Liver (tissue), 9 donors: Measurements from ENCODE around the gene TMEM270. TPM values are rescaled to one million over a fixed set of nuclear protein-coding genes. Genes with fewer than 3 reads are reported as not detected.

ENCODE experiments used
- DNase-seq: peaks from one replicate; pipeline ENCODE4 v3.0.0-alpha.2; 2017; ENCODE audit warnings: low spot score
- H3K27ac ChIP-seq, 2 donors: one replicate each; pipeline ENCODE4 v1.7.0; 2013; ENCODE audit warnings: inconsistent platforms in 2 of 2, low read length in 2 of 2, control low read depth in 1 of 2, low read depth in 1 of 2, mild to moderate bottlenecking in 1 of 2
- H3K27me3 ChIP-seq, 4 donors: one replicate each; pipeline versions ENCODE4 v1.6.1 to v1.7.0; 2013; ENCODE audit warnings: low read length in 3 of 4, inconsistent platforms in 1 of 4, mild to moderate bottlenecking in 1 of 4, moderate library complexity in 1 of 4; ENCODE audit not compliant: control insufficient read depth in 4 of 4, insufficient read depth in 4 of 4
- H3K36me3 ChIP-seq, 4 donors: one replicate each; pipeline versions ENCODE4 v1.6.1 to v1.7.0; 2013; ENCODE audit warnings: low read length in 3 of 4, mild to moderate bottlenecking in 3 of 4, low read depth in 1 of 4, moderate library complexity in 1 of 4; ENCODE audit not compliant: control insufficient read depth in 4 of 4, insufficient read depth in 3 of 4
- H3K4me1 ChIP-seq, 4 donors: one replicate each; pipeline versions ENCODE4 v1.6.1 to v1.7.0; 2013; ENCODE audit warnings: low read length in 3 of 4, mild to moderate bottlenecking in 3 of 4, moderate library complexity in 1 of 4; ENCODE audit not compliant: control insufficient read depth in 4 of 4, insufficient read depth in 4 of 4
- H3K4me3 ChIP-seq, 3 donors: one replicate each; pipeline versions ENCODE4 v1.6.1 to v1.7.0; 2013; ENCODE audit warnings: low read length in 3 of 3, control low read depth in 1 of 3, low read depth in 1 of 3, mild to moderate bottlenecking in 1 of 3
- H3K9ac ChIP-seq, 2 donors: one replicate each; pipeline ENCODE4 v1.7.0; 2013; ENCODE audit warnings: low read length in 2 of 2, mild to moderate bottlenecking in 2 of 2, moderate library complexity in 2 of 2, control low read depth in 1 of 2, low read depth in 1 of 2
- H3K9me3 ChIP-seq, 4 donors: one replicate each; pipeline versions ENCODE4 v1.6.1 to v1.7.0; 2013; ENCODE audit warnings: low read length in 3 of 4; ENCODE audit not compliant: control insufficient read depth in 4 of 4
- ATF3 ChIP-seq: IDR thresholded peaks from 2 replicates; pipeline ENCODE4 v1.6.1; 2016; ENCODE audit warnings: antibody characterized with exemption
- FOXA1 ChIP-seq: IDR thresholded peaks from 2 replicates; pipeline ENCODE4 v1.6.1; 2016; ENCODE audit warnings: antibody characterized with exemption
- FOXA2 ChIP-seq: IDR thresholded peaks from 2 replicates; pipeline ENCODE4 v1.6.1; 2016; ENCODE audit warnings: antibody characterized with exemption
- GABPA ChIP-seq, 2 donors: IDR thresholded peaks in 1 of 2; conservative IDR thresholded peaks in 1 of 2; 2 replicates each; pipeline ENCODE4 v1.6.1; 2016; ENCODE audit warnings: antibody characterized with exemption in 2 of 2, mild to moderate bottlenecking in 1 of 2, moderate library complexity in 1 of 2
- HNF4A ChIP-seq, 2 donors: conservative IDR thresholded peaks; 2 replicates each; pipeline ENCODE4 v1.6.1; 2016; ENCODE audit warnings: antibody characterized with exemption in 2 of 2, mild to moderate bottlenecking in 2 of 2
- JUND ChIP-seq, 2 donors: IDR thresholded peaks; 2 replicates each; pipeline ENCODE4 v1.6.1; 2016; ENCODE audit warnings: antibody characterized with exemption in 2 of 2
- NR2F2 ChIP-seq: IDR thresholded peaks from 2 replicates; pipeline ENCODE4 v1.6.1; 2016; ENCODE audit warnings: antibody characterized with exemption
- RAD21 ChIP-seq, 2 donors: IDR thresholded peaks; 2 replicates each; pipeline ENCODE4 v1.6.1; 2016; ENCODE audit warnings: antibody characterized with exemption in 2 of 2, mild to moderate bottlenecking in 2 of 2
- REST ChIP-seq: IDR thresholded peaks from 2 replicates; pipeline ENCODE4 v1.6.1; 2016; ENCODE audit warnings: antibody characterized with exemption, mild to moderate bottlenecking
- SP1 ChIP-seq: IDR thresholded peaks from 2 replicates; pipeline ENCODE4 v1.6.1; 2018; ENCODE audit warnings: antibody characterized with exemption, mild to moderate bottlenecking
- TAF1 ChIP-seq: conservative IDR thresholded peaks from 2 replicates; pipeline ENCODE4 v1.6.1; 2016; ENCODE audit warnings: antibody characterized with exemption, mild to moderate bottlenecking
- ZBTB33 ChIP-seq: IDR thresholded peaks from 2 replicates; pipeline ENCODE4 v1.6.1; 2016; ENCODE audit warnings: antibody characterized with exemption
- WGBS: extraction: QIAGEN DNeasy Blood & Tissue Kit; methylation state at CpG from one replicate; pipeline ENCODE4 v1.1.7; 2013; 5-methylcytosine and 5-hydroxymethylcytosine counted together
- polyA plus RNA-seq, 2 donors: library from polyadenylated mRNA; stranded (reverse) in 1 of 2; unstranded in 1 of 2; fragments of 200-250 nt in 1 of 2; fragments of >200 nt in 1 of 2; fragmentation: Nextera tagmentation in 1 of 2; extraction: Ambion mirVana in 1 of 2; gene quantifications; one replicate each; pipeline versions ENCODE4 v1.2.1 to v1.2.3, GENCODE V29; 2013 to 2015
- total RNA-seq, 2 donors: library from RNA; depleted of rRNA; stranded (reverse); fragments of >200 nt; gene quantifications; one replicate each; pipeline ENCODE4 v1.2.3, GENCODE V29; 2014
- donor health status: healthy.
- donor health status: healthy.
- donor health status: healthy.
- donor health status: healthy.
- donor health status: healthy.

Gene TMEM270
- total and polyA plus RNA-seq, 4 donors, result 0.09 TPM; not detected in 3

- H3K27ac ChIP-seq, result peak within 1 kb of the TSS in 1 of 2 donors; percentile 22
- WGBS, result 67% methylated on average over 42 of the region's 42 CpGs
- no peak for DNase-seq
Observed at GRCh38 chr7:73830681-73831583, 30.0 kb upstream of the TMEM270 start, which contains the start of gene CLDN4. CLDN4 (plus strand) TSS chr7:73830996; CDS start chr7:73831202, 206 bp downstream.

GRCh38 chr7:73831584-73831833 is 29.4 kb upstream of the TMEM270 start:
- Histone ChIP-seq H3K9me3 (no peaks in the 10 kb centered on the region), H3K9ac (no peak overlapping the region), H3K27ac (peak overlapping the region in 1 of 2 donors; percentile 22), H3K4me1 (peaks cover 0 to 8% (median 2%) of the 10 kb centered on the region in 4 donors), H3K36me3 (no peaks in the 10 kb centered on the region), H3K4me3 (no peak overlapping the region), H3K27me3 (no peaks in the 10 kb centered on the region)
- no peak for DNase-seq
- TF ChIP-seq FOXA1 (no peak), ZBTB33 (no peak), REST (no peak), RAD21 (IDR thresholded peaks at IDR 0.05) (no peak)
- WGBS, result 79% methylated on average over 16 of the region's 16 CpGs

More at GRCh38 chr7:73830681-73831583, 30.0 kb upstream of the TMEM270 start, which contains the start of gene CLDN4:
- H3K9ac ChIP-seq, result no peak within 1 kb of the TSS
- no peaks in the 10 kb centered on the region for H3K36me3 ChIP-seq
- peaks cover 0 to 8% (median 2%) of the 10 kb centered on the region in 4 donors for H3K4me1 ChIP-seq
- H3K9me3 ChIP-seq, result no peaks in the 10 kb centered on the region
- H3K4me3 ChIP-seq, result no peak within 1 kb of the TSS
- TF ChIP-seq NR2F2 (no peak), SP1 (no peak), FOXA2 (no peak), TAF1 (no peak), GABPA (IDR thresholded peaks at IDR 0.05 in 1 of 2, conservative IDR thresholded peaks at IDR 0.05 in 1 of 2) (no peak), JUND (IDR thresholded peaks at IDR 0.05) (no peak), ATF3 (no peak), RAD21 (IDR thresholded peaks at IDR 0.05) (no peak), HNF4A (conservative IDR thresholded peaks at IDR 0.05) (no peak)
- no peaks in the 10 kb centered on the region for H3K27me3 ChIP-seq
